ENCODE measurements around the gene PLXNB2.

DNA sequence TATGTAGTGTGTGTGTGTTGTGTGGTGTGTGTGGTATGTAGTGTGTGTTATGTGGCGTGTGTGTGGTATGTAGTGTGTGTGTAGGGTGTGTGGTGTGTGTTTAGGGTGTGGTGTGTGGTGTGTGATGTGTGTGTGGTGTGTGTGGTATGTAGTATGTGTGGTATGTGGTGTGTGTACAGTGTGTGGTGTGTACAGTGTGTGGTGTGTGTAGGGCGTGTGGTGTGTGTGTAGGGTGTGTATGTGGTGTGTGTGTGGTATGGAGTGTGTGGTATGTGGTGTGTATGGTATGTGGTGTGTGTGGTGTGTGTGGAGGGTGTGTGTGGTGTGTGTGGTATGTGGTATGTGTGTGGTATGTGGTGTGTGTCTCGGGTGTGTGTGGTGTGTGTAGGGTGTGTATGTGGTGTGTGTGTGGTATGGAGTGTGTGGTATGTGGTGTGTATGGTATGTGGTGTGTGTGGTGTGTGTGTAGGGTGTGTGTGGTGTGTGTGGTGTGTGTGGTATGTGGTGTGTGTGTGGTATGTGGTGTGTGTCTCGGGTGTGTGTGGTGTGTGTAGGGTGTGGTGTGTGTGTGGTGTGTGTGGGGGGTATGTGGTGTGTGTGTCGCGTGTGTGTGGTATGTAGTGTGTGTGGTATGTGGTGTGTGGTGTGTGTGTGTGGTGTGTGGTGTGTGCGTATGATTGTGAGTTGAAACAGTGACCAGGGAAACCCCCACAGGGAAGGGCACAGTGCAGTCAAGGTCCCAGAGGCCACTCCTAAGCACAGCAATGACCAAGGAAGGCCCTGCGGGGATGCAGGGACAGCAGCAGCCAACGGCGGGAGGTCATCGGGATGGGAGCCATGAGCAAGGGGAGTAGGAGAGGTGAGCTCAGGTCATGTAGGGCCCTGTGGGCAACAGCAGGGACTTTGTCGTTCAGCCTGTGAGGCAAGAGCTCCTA lies 32.8 kb upstream of the PLXNB2 start:
- TF ChIP-seq, protein P1, sequence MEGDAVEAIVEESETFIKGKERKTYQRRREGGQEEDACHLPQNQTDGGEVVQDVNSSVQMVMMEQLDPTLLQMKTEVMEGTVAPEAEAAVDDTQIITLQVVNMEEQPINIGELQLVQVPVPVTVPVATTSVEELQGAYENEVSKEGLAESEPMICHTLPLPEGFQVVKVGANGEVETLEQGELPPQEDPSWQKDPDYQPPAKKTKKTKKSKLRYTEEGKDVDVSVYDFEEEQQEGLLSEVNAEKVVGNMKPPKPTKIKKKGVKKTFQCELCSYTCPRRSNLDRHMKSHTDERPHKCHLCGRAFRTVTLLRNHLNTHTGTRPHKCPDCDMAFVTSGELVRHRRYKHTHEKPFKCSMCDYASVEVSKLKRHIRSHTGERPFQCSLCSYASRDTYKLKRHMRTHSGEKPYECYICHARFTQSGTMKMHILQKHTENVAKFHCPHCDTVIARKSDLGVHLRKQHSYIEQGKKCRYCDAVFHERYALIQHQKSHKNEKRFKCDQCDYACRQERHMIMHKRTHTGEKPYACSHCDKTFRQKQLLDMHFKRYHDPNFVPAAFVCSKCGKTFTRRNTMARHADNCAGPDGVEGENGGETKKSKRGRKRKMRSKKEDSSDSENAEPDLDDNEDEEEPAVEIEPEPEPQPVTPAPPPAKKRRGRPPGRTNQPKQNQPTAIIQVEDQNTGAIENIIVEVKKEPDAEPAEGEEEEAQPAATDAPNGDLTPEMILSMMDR (IDR thresholded peaks at IDR 0.05; ENCODE audit: poor library complexity, severe bottlenecking): no peak
- no peak for TF ChIP-seq EP300 (conservative IDR thresholded peaks at IDR 0.05; ENCODE audit: poor library complexity, severe bottlenecking)
- no peak for TF ChIP-seq POLR2AphosphoS5 (IDR thresholded peaks at IDR 0.05)
- TF ChIP-seq RAD21 (conservative IDR thresholded peaks at IDR 0.05): no peak
- TF ChIP-seq EZH2 (IDR thresholded peaks at IDR 0.05; ENCODE audit: borderline replicate concordance, insufficient read depth, low read length, poor library complexity, severe bottlenecking): no peak
- TF ChIP-seq SMC3 (conservative IDR thresholded peaks at IDR 0.05; ENCODE audit: poor library complexity): no peak
- TF ChIP-seq MXI1 (conservative IDR thresholded peaks at IDR 0.05; ENCODE audit: poor library complexity, severe bottlenecking): no peak
- no peak for TF ChIP-seq TAF1 (IDR thresholded peaks at IDR 0.05; ENCODE audit: low read depth)

Data from neural cell (in vitro differentiated cells).